ENCODE data around the gene ALOX12B.

DNA sequence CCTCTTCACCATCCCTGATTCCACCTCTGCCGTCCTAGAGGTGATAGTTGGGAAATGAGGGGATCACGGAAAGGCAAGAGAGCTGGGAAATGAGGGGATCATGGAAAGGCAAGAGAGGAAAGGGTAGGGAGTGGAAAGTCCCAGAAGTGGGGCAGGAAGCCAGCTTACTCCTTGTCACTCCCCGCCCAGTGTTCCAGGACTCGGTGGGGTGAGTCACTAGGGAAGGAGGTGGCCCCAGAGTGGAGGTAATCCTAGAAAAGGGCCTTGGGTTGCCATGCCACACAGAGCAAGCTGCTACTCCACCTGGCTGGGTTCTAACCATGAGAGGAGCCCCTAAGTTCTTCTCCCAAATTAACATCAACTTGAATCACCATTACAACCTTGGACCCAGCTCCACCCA is 16.0 kb upstream of the ALOX12B start:
- no peak for TF ChIP-seq POLR2A (IDR thresholded peaks at IDR 0.05)
- TF ChIP-seq, protein P1, sequence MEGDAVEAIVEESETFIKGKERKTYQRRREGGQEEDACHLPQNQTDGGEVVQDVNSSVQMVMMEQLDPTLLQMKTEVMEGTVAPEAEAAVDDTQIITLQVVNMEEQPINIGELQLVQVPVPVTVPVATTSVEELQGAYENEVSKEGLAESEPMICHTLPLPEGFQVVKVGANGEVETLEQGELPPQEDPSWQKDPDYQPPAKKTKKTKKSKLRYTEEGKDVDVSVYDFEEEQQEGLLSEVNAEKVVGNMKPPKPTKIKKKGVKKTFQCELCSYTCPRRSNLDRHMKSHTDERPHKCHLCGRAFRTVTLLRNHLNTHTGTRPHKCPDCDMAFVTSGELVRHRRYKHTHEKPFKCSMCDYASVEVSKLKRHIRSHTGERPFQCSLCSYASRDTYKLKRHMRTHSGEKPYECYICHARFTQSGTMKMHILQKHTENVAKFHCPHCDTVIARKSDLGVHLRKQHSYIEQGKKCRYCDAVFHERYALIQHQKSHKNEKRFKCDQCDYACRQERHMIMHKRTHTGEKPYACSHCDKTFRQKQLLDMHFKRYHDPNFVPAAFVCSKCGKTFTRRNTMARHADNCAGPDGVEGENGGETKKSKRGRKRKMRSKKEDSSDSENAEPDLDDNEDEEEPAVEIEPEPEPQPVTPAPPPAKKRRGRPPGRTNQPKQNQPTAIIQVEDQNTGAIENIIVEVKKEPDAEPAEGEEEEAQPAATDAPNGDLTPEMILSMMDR (IDR thresholded peaks at IDR 0.05): no peak
- no peak for TF ChIP-seq EP300 (IDR thresholded peaks at IDR 0.05)
- no peak for TF ChIP-seq POLR2AphosphoS5 (IDR thresholded peaks at IDR 0.05)

Data from stomach (tissue), 4 donors.